Jurkat, Clone E6-1 (cell line): ENCODE results near the gene MEGF11.
"Not testable (repeated sequence)": the region's sequence is repeated elsewhere in the genome, so short reads cannot be mapped to it uniquely, and the experiment has no call there.

Experiments used
- DNase-seq: peaks from one replicate; pipeline ENCODE4 v3.0.0-alpha.2; 2011; ENCODE audit warnings: low read depth, low spot score
- H3K4me3 ChIP-seq: 2 replicates; pipeline ENCODE4 v1.5.1; 2011; ENCODE audit warnings: mild to moderate bottlenecking, low read length, control low read depth, moderate library complexity

The MEGF11 gene

GRCh38 chr15:66278671-66279070, 25.1 kb upstream of the MEGF11 start:
- DNase-seq: no peak
- no peak overlapping the region for H3K4me3 ChIP-seq

- no peak for DNase-seq
- H3K4me3 ChIP-seq: no peak overlapping the region
These were observed 24.5 kb upstream of the MEGF11 start for GRCh38 chr15:66278056-66278455.

- no peak overlapping the region for H3K4me3 ChIP-seq
- DNase-seq: no peak
These were observed 23.0 kb upstream of the MEGF11 start for GRCh38 chr15:66276546-66276945.

GRCh38 chr15:66275352-66275751, 21.8 kb upstream of the MEGF11 start:
- H3K4me3 ChIP-seq: no peak overlapping the region
- DNase-seq: no peak

- H3K4me3 ChIP-seq: no peak overlapping the region
- no peak for DNase-seq
These were observed 17.4 kb upstream of the MEGF11 start for GRCh38 chr15:66270932-66271331.

GRCh38 chr15:66269326-66270090, 16.0 kb upstream of the MEGF11 start:
- no peak for DNase-seq
- H3K4me3 ChIP-seq: no peak overlapping the region

- no peak overlapping the region for H3K4me3 ChIP-seq
- no peak for DNase-seq
These were observed 11.4 kb upstream of the MEGF11 start for GRCh38 chr15:66264859-66265513.

- DNase-seq, H3K4me3 ChIP-seq: not testable (repeated sequence)
These were observed 9.3 kb upstream of the MEGF11 start for GRCh38 chr15:66262837-66263236.

- H3K4me3 ChIP-seq: no peak overlapping the region
- DNase-seq: no peak
These were observed 7.5 kb upstream of the MEGF11 start for GRCh38 chr15:66261056-66261455.

GRCh38 chr15:66256692-66257091, 3.1 kb upstream of the MEGF11 start:
- no peak overlapping the region for H3K4me3 ChIP-seq
- no peak for DNase-seq

- H3K4me3 ChIP-seq: no peak overlapping the region
- DNase-seq: no peak
These were observed 1.6 kb upstream of the MEGF11 start for GRCh38 chr15:66254951-66255676.

GRCh38 chr15:66254089-66254950, 770 bp upstream of the MEGF11 start:
- DNase-seq: no peak
- H3K4me3 ChIP-seq: no peak overlapping the region

- no peak for DNase-seq
These were observed 699 bp downstream of the MEGF11 start for GRCh38 chr15:66252685-66253417.

GRCh38 chr15:66251790-66252684, 1.5 kb downstream of the MEGF11 start:
- peak overlapping the region; percentile 46 for H3K4me3 ChIP-seq
- DNase-seq: no peak

More at GRCh38 chr15:66252685-66253417, 699 bp downstream of the MEGF11 start:
- peak overlapping the region; percentile 46 for H3K4me3 ChIP-seq

GRCh38 chr15:66251065-66251789, 2.3 kb downstream of the MEGF11 start:
- H3K4me3 ChIP-seq: no peak overlapping the region

GRCh38 chr15:66249605-66250174, 3.9 kb downstream of the MEGF11 start:
- H3K4me3 ChIP-seq: no peak overlapping the region
- no peak for DNase-seq

More at GRCh38 chr15:66251065-66251789, 2.3 kb downstream of the MEGF11 start:
- DNase-seq: no peak

GRCh38 chr15:66246937-66247336, 6.6 kb downstream of the MEGF11 start:
- no peak overlapping the region for H3K4me3 ChIP-seq
- no peak for DNase-seq
